ENCODE measurements around the gene ERP29.
"Not testable (repeated sequence)": the region's sequence is repeated elsewhere in the genome, so short reads cannot be mapped to it uniquely, and the experiment has no call there.

The ERP29 gene

GRCh38 chr12:112036614-112037013 lies 23.4 kb downstream of the ERP29 start:
- not testable (repeated sequence) for DNase-seq (ENCODE audit: low read depth)

- no peak for DNase-seq (ENCODE audit: low read depth)
Observed at GRCh38 chr12:112046003-112046402, 32.8 kb downstream of the ERP29 start.

- no peak for DNase-seq (ENCODE audit: low read depth)
Observed at GRCh38 chr12:112049351-112049750, 36.1 kb downstream of the ERP29 start.

- no peak for DNase-seq (ENCODE audit: low read depth)
Observed at GRCh38 chr12:112061137-112061536, 47.9 kb downstream of the ERP29 start.

- DNase-seq (ENCODE audit: low read depth), result no peak
Observed at GRCh38 chr12:112063273-112063672, 50.0 kb downstream of the ERP29 start.

GRCh38 chr12:112066566-112066965 lies 53.3 kb downstream of the ERP29 start:
- no peak for DNase-seq (ENCODE audit: low read depth)
